ENCODE data around the gene IL12A.

Gene IL12A

DNA sequence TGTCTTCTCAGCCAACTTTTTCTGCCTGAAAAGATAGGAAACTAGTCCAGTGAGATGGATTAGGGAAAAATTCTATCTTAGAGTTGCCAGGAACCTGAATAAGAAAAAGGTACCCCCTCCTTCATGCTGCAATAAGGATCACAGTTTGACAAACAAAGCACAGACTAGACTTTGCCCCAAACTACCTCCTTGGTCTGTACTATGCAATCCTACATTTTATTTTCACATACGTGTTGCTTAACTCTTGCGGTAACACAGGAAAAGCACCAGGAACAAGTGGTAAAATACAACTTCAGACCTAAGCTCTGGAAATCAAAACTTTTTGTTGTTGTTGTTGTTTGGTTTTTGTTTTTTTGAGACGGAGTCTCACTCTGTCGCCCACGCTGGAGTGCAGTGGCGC, 11.3 kb upstream of the IL12A start:
- no peak for DNase-seq (ENCODE audit: low spot score)
- TF ChIP-seq, protein P1, sequence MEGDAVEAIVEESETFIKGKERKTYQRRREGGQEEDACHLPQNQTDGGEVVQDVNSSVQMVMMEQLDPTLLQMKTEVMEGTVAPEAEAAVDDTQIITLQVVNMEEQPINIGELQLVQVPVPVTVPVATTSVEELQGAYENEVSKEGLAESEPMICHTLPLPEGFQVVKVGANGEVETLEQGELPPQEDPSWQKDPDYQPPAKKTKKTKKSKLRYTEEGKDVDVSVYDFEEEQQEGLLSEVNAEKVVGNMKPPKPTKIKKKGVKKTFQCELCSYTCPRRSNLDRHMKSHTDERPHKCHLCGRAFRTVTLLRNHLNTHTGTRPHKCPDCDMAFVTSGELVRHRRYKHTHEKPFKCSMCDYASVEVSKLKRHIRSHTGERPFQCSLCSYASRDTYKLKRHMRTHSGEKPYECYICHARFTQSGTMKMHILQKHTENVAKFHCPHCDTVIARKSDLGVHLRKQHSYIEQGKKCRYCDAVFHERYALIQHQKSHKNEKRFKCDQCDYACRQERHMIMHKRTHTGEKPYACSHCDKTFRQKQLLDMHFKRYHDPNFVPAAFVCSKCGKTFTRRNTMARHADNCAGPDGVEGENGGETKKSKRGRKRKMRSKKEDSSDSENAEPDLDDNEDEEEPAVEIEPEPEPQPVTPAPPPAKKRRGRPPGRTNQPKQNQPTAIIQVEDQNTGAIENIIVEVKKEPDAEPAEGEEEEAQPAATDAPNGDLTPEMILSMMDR (IDR thresholded peaks at IDR 0.05; ENCODE audit: extremely low read depth, missing control alignments) = no peak

DNA sequence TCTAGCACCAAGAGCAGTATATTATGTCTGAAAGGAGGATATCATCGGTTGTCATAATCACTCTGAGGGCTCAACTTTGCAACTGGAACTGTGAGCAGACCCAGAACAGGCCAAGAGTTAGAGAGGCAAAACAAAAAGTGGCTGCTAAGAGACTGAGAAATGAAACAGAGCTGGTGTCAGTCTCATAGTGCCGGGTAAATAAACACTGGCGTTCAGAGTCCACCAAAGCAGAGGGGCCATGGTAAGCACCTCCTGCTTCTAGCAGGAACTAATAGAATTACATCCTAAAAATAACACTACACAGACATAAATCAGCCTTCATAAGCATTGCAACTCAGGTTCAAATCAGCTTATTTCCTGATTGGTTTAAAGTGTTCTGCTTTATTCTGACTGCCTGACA, 10.3 kb upstream of the IL12A start:
- TF ChIP-seq, protein P1 (IDR thresholded peaks at IDR 0.05; ENCODE audit: extremely low read depth, missing control alignments) = no peak
- DNase-seq (ENCODE audit: low spot score) = no peak

DNA sequence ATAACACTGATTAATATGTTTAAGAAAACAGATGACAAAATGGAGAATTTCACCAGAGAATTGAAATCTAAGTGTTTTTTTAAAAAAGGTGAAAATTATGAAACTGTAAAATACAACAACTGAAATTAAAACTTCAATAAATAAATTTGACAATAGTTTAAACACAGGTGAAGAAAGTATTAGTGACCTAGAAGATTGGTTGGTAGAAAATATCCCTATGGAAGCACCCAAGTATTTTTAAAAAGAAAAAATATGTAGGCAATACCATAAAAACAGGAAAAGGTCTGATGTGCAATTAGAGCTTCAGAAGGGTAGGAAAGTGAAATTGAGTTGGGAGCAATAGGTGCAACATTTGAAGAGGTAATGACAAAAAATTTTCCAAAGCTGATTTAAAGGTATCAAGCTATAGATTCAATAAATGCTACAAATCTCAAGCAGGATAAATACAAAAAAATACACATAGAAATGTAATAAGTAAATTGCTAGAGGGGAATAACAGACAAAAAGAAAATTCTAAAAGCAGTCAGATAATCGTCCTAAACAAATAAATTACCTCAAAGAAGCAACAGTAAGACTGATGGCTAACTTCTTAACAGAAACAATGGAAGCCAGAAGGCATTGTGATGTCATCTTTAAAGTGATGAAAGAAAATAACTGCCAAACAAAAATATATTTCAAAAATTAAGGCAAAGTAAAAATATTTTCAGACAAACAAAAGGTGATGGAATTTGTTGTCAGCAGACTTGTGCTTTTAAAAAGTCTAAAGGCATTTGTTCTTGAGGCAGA, 9.5 kb upstream of the IL12A start:
- DNase-seq (ENCODE audit: low spot score) = no peak

DNA sequence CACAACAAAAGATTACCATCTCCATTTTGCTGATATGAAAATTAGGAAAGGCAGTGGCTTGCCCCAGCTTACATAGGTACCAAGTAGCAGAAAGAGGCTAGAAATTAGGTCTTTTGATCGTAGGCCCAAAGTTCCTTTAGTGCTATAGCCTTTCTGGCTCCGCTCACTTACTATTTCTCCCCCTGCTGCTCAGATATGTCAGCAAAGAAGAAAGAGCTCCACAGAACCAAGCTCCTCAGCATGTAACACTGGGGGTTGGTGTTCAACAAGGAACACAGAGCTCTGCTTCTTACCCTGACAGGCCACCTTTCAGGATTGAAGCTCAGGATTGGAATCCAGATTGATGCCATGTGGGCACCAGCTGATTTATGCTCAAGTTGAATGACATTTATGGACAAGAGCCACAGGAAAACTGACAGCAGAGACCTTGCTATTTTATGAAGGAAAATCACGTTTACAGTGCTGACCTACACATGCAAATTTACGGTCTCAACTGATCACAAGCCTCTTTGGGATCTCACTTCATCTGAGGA, 6.1 kb upstream of the IL12A start:
- DNase-seq (ENCODE audit: low spot score) = no peak
- TF ChIP-seq, protein P1 (IDR thresholded peaks at IDR 0.05; ENCODE audit: extremely low read depth, missing control alignments) = no peak

More for the DNA sequence above, 9.5 kb upstream of the IL12A start:
- TF ChIP-seq, protein P1 (IDR thresholded peaks at IDR 0.05; ENCODE audit: extremely low read depth, missing control alignments) = no peak

DNA sequence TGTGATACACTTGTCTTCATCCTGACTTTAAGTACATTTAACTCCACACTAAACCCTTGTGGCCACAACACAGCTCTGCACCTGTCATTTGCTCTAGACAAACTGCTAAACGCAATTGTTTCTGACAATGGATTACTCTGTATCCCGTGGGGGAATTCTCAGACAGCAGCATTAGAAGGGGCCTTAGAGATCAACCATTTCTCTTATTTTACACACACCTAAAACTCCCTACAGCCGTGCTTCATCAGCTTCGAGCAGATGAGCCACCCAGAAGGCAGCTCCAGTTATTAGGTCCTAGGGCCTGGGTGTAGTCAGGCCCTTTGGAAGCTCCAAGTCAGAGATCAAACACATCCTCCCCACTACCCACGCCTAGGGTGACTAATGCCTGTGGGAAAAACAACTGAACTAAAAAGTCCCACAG, 1.3 kb upstream of the IL12A start:
- TF ChIP-seq, protein P1 (IDR thresholded peaks at IDR 0.05; ENCODE audit: extremely low read depth, missing control alignments) = no peak
- no peak for DNase-seq (ENCODE audit: low spot score)

DNA sequence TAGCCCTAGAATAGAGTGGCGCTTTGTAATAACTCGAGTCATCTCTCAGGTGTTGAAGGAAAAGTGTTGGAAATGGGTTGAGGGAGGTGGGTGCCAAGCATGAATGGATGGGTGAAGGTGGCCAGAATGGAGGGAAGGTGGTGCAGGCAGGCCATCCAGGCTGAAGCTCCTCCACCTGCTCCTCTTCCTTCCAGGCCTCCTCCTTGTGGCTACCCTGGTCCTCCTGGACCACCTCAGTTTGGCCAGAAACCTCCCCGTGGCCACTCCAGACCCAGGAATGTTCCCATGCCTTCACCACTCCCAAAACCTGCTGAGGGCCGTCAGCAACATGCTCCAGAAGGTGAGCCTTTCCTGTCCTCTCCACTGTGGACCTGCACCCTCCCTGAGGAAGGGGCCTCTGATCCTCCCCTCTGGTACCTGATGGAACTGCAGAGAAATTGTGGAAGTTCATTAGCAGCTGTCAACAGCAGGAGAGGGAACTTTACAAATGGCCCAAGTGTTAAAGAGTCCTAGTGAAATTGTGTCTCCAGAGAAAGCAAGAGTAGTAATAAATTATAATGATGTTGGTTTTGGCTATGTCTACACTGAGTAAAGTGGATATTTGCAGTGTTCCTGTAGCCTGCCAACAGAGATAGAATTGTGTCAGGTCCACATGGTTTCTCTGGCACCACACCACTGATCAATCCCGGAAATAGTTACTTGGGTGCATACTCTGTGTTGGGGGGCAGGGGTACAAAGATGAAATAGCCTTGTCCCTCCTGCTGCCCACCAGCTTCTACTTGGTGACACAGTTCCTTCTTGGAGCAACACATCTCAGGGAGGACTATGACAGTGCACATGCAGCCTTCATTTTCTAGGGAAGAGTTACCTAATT, 1.6 kb downstream of the IL12A start:
- TF ChIP-seq, protein P1 (IDR thresholded peaks at IDR 0.05; ENCODE audit: extremely low read depth, missing control alignments) = no peak
- no peak for DNase-seq (ENCODE audit: low spot score)

DNA sequence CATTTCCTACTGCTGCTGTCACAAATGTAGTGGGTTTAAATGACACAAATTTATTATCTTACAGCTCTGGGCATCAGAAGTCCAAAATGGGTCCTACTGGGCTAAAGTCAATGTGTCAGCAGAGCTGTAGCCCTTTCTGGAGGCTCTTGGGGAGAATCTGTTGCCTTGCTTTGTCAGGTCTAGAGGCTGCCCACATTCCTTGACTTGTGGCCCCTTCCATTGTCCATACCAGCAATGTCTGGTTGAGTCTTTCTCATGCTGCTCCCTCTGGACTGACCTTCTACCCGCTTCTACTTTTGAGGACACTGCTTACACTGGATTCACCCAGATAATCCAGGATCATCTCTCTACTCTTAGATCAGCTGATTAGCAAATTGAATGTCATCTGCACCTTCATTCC, 3.0 kb downstream of the IL12A start:
- DNase-seq (ENCODE audit: low spot score) = no peak
- TF ChIP-seq, protein P1 (IDR thresholded peaks at IDR 0.05; ENCODE audit: extremely low read depth, missing control alignments) = no peak
